ENCODE data around the gene CELF5.

GRCh38 chr19:3233116-3233515 lies 8.7 kb downstream of the CELF5 start:
- TF ChIP-seq CTCF (IDR thresholded peaks at IDR 0.05) (no peak), POLR2A (IDR thresholded peaks at IDR 0.05) (no peak), EP300 (IDR thresholded peaks at IDR 0.05) (no peak)
